ENCODE data around the gene GLCE.

Gene GLCE

GRCh38 chr15:69175536-69175935, 15.1 kb downstream of the GLCE start:
- H3K4me3 ChIP-seq (ENCODE audit: low read depth in 1 of 2, low read length in 1 of 2): no peak overlapping the region
- no peaks in the 10 kb centered on the region for H3K27me3 ChIP-seq
- TF ChIP-seq, protein P1, sequence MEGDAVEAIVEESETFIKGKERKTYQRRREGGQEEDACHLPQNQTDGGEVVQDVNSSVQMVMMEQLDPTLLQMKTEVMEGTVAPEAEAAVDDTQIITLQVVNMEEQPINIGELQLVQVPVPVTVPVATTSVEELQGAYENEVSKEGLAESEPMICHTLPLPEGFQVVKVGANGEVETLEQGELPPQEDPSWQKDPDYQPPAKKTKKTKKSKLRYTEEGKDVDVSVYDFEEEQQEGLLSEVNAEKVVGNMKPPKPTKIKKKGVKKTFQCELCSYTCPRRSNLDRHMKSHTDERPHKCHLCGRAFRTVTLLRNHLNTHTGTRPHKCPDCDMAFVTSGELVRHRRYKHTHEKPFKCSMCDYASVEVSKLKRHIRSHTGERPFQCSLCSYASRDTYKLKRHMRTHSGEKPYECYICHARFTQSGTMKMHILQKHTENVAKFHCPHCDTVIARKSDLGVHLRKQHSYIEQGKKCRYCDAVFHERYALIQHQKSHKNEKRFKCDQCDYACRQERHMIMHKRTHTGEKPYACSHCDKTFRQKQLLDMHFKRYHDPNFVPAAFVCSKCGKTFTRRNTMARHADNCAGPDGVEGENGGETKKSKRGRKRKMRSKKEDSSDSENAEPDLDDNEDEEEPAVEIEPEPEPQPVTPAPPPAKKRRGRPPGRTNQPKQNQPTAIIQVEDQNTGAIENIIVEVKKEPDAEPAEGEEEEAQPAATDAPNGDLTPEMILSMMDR (IDR thresholded peaks at IDR 0.05): no peak
- H3K4me1 ChIP-seq (ENCODE audit: control insufficient read depth in 1 of 2, insufficient read depth in 1 of 2, low read depth in 1 of 2, low read length in 1 of 2): no peaks in the 10 kb centered on the region
- no peak overlapping the region for H3K27ac ChIP-seq
- H3K36me3 ChIP-seq: no peaks in the 10 kb centered on the region
- H3K9me3 ChIP-seq: no peaks in the 10 kb centered on the region

GRCh38 chr15:69181424-69181823, 21.0 kb downstream of the GLCE start:
- no peaks in the 10 kb centered on the region for H3K4me1 ChIP-seq (ENCODE audit: control insufficient read depth in 1 of 2, insufficient read depth in 1 of 2, low read depth in 1 of 2, low read length in 1 of 2)
- H3K27me3 ChIP-seq: no peaks in the 10 kb centered on the region
- H3K36me3 ChIP-seq: no peaks in the 10 kb centered on the region
- no peaks in the 10 kb centered on the region for H3K9me3 ChIP-seq
- TF ChIP-seq, protein P1 (IDR thresholded peaks at IDR 0.05): no peak
- no peak overlapping the region for H3K27ac ChIP-seq
- H3K4me3 ChIP-seq (ENCODE audit: low read depth in 1 of 2, low read length in 1 of 2): no peak overlapping the region

DNA sequence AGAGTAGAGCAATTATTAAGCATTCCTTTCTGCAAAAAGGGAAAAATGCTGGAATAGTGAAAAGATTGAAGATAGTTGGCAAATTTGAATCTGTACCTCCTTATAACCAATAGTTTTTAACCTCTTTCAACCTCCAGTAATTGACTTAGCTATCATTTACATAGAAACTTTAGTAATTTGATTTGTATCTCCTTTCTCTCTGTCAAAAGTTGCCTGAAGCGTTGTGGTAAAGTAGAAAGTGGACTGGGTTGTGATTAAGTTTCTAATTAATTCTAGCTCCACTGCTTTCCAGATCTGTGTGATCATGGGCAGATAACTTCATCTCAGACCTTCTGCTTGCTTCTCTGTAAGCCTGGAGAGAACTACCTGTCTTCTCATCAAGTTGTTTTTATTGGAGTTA, 24.8 kb downstream of the GLCE start:
- no peak overlapping the region for H3K27ac ChIP-seq
- H3K36me3 ChIP-seq: no peaks in the 10 kb centered on the region
- H3K27me3 ChIP-seq: no peaks in the 10 kb centered on the region
- no peaks in the 10 kb centered on the region for H3K9me3 ChIP-seq
- H3K4me3 ChIP-seq (ENCODE audit: low read depth in 1 of 2, low read length in 1 of 2): no peak overlapping the region
- TF ChIP-seq, protein P1 (IDR thresholded peaks at IDR 0.05): no peak
- H3K4me1 ChIP-seq (ENCODE audit: control insufficient read depth in 1 of 2, insufficient read depth in 1 of 2, low read depth in 1 of 2, low read length in 1 of 2): no peaks in the 10 kb centered on the region

- TF ChIP-seq, protein P1 (IDR thresholded peaks at IDR 0.05): no peak
- Histone ChIP-seq H3K9me3 (no peaks in the 10 kb centered on the region), H3K4me1 (ENCODE audit: control insufficient read depth in 1 of 2, insufficient read depth in 1 of 2, low read depth in 1 of 2, low read length in 1 of 2) (no peaks in the 10 kb centered on the region), H3K27me3 (no peaks in the 10 kb centered on the region), H3K36me3 (no peaks in the 10 kb centered on the region), H3K27ac (no peak overlapping the region), H3K4me3 (ENCODE audit: low read depth in 1 of 2, low read length in 1 of 2) (no peak overlapping the region)
Observed at GRCh38 chr15:69185706-69186105, 25.3 kb downstream of the GLCE start.

DNA sequence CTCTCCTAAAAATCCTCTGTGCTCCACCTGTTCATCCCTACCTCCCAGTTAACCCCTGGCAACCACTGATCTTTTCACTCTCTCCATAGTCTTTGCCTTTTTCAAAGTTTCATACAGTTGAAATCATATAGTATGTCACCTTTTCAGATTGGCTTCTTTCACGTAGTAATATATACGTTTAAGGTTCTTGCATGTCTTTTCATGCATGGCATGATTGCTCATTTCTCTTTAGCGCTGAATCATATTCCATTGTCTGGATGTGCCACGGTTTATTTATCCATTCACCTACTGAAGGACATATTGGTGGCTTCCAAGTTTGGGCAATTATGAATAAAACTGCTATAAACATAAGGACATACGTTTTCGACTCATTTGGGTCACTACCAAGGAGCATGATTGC, 28.7 kb downstream of the GLCE start:
- Histone ChIP-seq H3K4me1 (ENCODE audit: control insufficient read depth in 1 of 2, insufficient read depth in 1 of 2, low read depth in 1 of 2, low read length in 1 of 2) (no peaks in the 10 kb centered on the region), H3K27ac (no peak overlapping the region), H3K9me3 (no peaks in the 10 kb centered on the region), H3K27me3 (no peaks in the 10 kb centered on the region), H3K36me3 (no peaks in the 10 kb centered on the region), H3K4me3 (ENCODE audit: low read depth in 1 of 2, low read length in 1 of 2) (no peak overlapping the region)
- TF ChIP-seq, protein P1 (IDR thresholded peaks at IDR 0.05): no peak

- TF ChIP-seq, protein P1 (IDR thresholded peaks at IDR 0.05): no peak
- Histone ChIP-seq H3K9me3 (no peaks in the 10 kb centered on the region), H3K27ac (no peak overlapping the region), H3K4me1 (ENCODE audit: control insufficient read depth in 1 of 2, insufficient read depth in 1 of 2, low read depth in 1 of 2, low read length in 1 of 2) (no peaks in the 10 kb centered on the region), H3K36me3 (no peaks in the 10 kb centered on the region), H3K4me3 (ENCODE audit: low read depth in 1 of 2, low read length in 1 of 2) (no peak overlapping the region), H3K27me3 (no peaks in the 10 kb centered on the region)
Observed at GRCh38 chr15:69190091-69190490, 29.7 kb downstream of the GLCE start.
